ENCODE data around the gene TMEM212. TPM values are rescaled to one million over a fixed set of nuclear protein-coding genes. Genes with fewer than 3 reads are reported as not detected.

The TMEM212 gene
- total and polyA plus RNA-seq, 2 of the 13 experiments (the other 11 are each of a cell fraction or from before 2014, with no cell fraction given), result not detected

- TF ChIP-seq GATAD1 (CRISPR knock-in tag; IDR thresholded peaks at IDR 0.05) (no peak), TAF1 (CRISPR knock-in tag; IDR thresholded peaks at IDR 0.05) (peak; percentile 19; the same call in 1 of the 2 replicates), ZKSCAN8 (CRISPR knock-in tag; IDR thresholded peaks at IDR 0.05; ENCODE audit: borderline replicate concordance) (peak; percentile 90; the same call in 1 of the 2 replicates), ZEB1 (IDR thresholded peaks at IDR 0.05; ENCODE audit: insufficient replicate concordance, low read depth) (peak; percentile 77), ZNF10 (CRISPR knock-in tag; IDR thresholded peaks at IDR 0.05; ENCODE audit: borderline replicate concordance, low read depth) (no peak), NR2F6 (IDR thresholded peaks at IDR 0.05) (peak; percentile 77), NR2F6 (CRISPR knock-in tag; IDR thresholded peaks at IDR 0.05) (peak; percentile 80), ZNF335 (CRISPR knock-in tag; IDR thresholded peaks at IDR 0.05) (peak; percentile 17; the same call in 1 of the 2 replicates), RBFOX2 (IDR thresholded peaks at IDR 0.05; ENCODE audit: low read depth, low read length) (no peak), SRF (IDR thresholded peaks at IDR 0.05; ENCODE audit: low read depth, low read length) (peak; percentile 76; the same call in 1 of the 2 replicates), ZNF75D (CRISPR knock-in tag; IDR thresholded peaks at IDR 0.05; ENCODE audit: borderline replicate concordance) (no peak), HDAC2 (CRISPR knock-in tag; IDR thresholded peaks at IDR 0.05) (peak; percentile 89), ZNF841 (CRISPR knock-in tag; IDR thresholded peaks at IDR 0.05; ENCODE audit: borderline replicate concordance) (no peak), CENPX (CRISPR knock-in tag; IDR thresholded peaks at IDR 0.05) (no peak), SKI (IDR thresholded peaks at IDR 0.05; ENCODE audit: partially characterized antibody) (peak; percentile 53), MTA3 (CRISPR knock-in tag; IDR thresholded peaks at IDR 0.05) (no peak), PRPF4 (IDR thresholded peaks at IDR 0.05; ENCODE audit: low read depth, low read length, poor library complexity, severe bottlenecking) (no peak), KLF12 (CRISPR knock-in tag; IDR thresholded peaks at IDR 0.05; ENCODE audit: borderline replicate concordance) (no peak), PHF8 (CRISPR knock-in tag; IDR thresholded peaks at IDR 0.05) (no peak), ZNF761 (CRISPR knock-in tag; conservative IDR thresholded peaks at IDR 0.05) (peak; percentile 69), DNMT3B (CRISPR knock-in tag; conservative IDR thresholded peaks at IDR 0.05) (peak; percentile 96), ZNF549 (CRISPR knock-in tag; IDR thresholded peaks at IDR 0.05) (no peak), SALL2 (CRISPR knock-in tag; IDR thresholded peaks at IDR 0.05) (no peak), MYC (CRISPR knock-in tag; IDR thresholded peaks at IDR 0.05; ENCODE audit: borderline replicate concordance) (no peak), SOX13 (IDR thresholded peaks at IDR 0.05) (peak; percentile 95), SOX13 (CRISPR knock-in tag; conservative IDR thresholded peaks at IDR 0.05 in 1 of 2, IDR thresholded peaks at IDR 0.05 in 1 of 2) (peak in 1 of 2 experiments; percentile 98; a peak in 2 of 4 replicates)
- TF ChIP-seq, protein P1, sequence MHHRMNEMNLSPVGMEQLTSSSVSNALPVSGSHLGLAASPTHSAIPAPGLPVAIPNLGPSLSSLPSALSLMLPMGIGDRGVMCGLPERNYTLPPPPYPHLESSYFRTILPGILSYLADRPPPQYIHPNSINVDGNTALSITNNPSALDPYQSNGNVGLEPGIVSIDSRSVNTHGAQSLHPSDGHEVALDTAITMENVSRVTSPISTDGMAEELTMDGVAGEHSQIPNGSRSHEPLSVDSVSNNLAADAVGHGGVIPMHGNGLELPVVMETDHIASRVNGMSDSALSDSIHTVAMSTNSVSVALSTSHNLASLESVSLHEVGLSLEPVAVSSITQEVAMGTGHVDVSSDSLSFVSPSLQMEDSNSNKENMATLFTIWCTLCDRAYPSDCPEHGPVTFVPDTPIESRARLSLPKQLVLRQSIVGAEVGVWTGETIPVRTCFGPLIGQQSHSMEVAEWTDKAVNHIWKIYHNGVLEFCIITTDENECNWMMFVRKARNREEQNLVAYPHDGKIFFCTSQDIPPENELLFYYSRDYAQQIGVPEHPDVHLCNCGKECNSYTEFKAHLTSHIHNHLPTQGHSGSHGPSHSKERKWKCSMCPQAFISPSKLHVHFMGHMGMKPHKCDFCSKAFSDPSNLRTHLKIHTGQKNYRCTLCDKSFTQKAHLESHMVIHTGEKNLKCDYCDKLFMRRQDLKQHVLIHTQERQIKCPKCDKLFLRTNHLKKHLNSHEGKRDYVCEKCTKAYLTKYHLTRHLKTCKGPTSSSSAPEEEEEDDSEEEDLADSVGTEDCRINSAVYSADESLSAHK (CRISPR knock-in tag; IDR thresholded peaks at IDR 0.05; ENCODE audit: borderline replicate concordance), result no peak
- TF ChIP-seq, protein P2, sequence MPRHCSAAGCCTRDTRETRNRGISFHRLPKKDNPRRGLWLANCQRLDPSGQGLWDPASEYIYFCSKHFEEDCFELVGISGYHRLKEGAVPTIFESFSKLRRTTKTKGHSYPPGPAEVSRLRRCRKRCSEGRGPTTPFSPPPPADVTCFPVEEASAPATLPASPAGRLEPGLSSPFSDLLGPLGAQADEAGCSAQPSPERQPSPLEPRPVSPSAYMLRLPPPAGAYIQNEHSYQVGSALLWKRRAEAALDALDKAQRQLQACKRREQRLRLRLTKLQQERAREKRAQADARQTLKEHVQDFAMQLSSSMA (CRISPR knock-in tag; IDR thresholded peaks at IDR 0.05), result no peak
- TF ChIP-seq, protein P3, sequence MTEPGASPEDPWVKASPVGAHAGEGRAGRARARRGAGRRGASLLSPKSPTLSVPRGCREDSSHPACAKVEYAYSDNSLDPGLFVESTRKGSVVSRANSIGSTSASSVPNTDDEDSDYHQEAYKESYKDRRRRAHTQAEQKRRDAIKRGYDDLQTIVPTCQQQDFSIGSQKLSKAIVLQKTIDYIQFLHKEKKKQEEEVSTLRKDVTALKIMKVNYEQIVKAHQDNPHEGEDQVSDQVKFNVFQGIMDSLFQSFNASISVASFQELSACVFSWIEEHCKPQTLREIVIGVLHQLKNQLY (CRISPR knock-in tag; IDR thresholded peaks at IDR 0.05), result peak; percentile 84
These were observed 36.7 kb upstream of the TMEM212 start (continued) for GRCh38 chr3:171806200-171807128.

Measured in HepG2 (cell line).